ENCODE data around the gene RABGAP1L. TPM values are rescaled to one million over a fixed set of nuclear protein-coding genes. Genes with fewer than 3 reads are reported as not detected.

RABGAP1L gene
- total RNA-seq, 1 donor from 2014 or later, result 83.9 TPM

DNA sequence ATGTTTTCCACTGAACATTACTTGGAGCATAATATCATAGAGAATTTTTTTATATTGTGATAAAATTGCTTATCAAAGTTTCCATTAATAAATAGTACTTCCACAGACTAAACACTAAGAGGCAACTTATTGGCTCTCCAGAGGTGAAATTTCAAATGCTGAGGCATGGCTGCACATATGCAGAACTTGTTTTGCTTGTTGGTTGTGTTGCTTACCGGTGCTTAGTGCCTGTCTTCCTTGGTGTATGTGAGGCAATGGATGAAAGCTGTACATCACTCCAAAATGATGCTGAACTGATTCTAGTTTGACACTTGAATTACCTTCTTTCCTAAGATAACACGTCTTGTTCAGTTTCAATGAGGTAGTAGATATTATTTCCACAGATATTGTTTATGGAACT, 258.6 kb downstream of the RABGAP1L start:
- Histone ChIP-seq H3K9me3 (no peaks in the 10 kb centered on the region), H3K4me3 (no peak overlapping the region), H3K4me1 (no peaks in the 10 kb centered on the region), H3K27me3 (ENCODE audit: low read depth) (no peaks in the 10 kb centered on the region), H3K27ac (no peak overlapping the region), H3K36me3 (no peaks in the 10 kb centered on the region)
- no peak for ATAC-seq
- intact Hi-C loops (cut with DNase I), result no loop called here
- no peak for TF ChIP-seq CTCF (IDR thresholded peaks at IDR 0.05)
- DNase-seq, result no peak

DNA sequence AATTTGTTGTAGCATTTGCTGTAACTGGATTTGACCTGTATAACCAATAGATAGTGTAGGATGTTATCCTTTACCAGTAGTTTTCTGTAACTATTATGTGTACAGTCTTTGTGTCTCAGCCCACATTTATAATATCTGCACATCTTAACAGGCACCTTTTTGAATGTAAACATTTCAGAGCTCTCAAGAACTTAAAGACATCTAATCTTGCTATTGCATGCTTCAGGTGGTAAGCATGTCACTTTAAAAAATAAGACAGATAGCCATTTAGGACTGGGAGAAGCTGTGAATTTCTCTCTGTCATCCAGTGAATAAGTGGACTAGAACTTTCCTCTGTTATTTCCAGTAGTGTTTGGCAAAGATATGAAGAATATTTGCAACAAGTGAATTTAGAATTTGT, 265.8 kb downstream of the RABGAP1L start:
- intact Hi-C loops (cut with DNase I), result no loop called here
- no peak overlapping the region for H3K27ac ChIP-seq

GRCh38 chr1:174426153-174426552, 266.8 kb downstream of the RABGAP1L start:
- intact Hi-C loops (cut with DNase I), result no loop called here
- H3K27ac ChIP-seq, result no peak overlapping the region
- no peaks in the 10 kb centered on the region for H3K36me3 ChIP-seq
- no peaks in the 10 kb centered on the region for H3K9me3 ChIP-seq
- no peak for ATAC-seq
- TF ChIP-seq CTCF (IDR thresholded peaks at IDR 0.05), result no peak
- H3K4me1 ChIP-seq, result no peaks in the 10 kb centered on the region
- H3K4me3 ChIP-seq, result no peak overlapping the region
- DNase-seq, result no peak
- H3K27me3 ChIP-seq (ENCODE audit: low read depth), result no peaks in the 10 kb centered on the region

More for the DNA sequence above, 265.8 kb downstream of the RABGAP1L start:
- Histone ChIP-seq H3K4me3 (no peak overlapping the region), H3K4me1 (no peaks in the 10 kb centered on the region), H3K9me3 (no peaks in the 10 kb centered on the region), H3K27me3 (ENCODE audit: low read depth) (no peaks in the 10 kb centered on the region), H3K36me3 (no peaks in the 10 kb centered on the region)
- no peak for TF ChIP-seq CTCF (IDR thresholded peaks at IDR 0.05)
- DNase-seq (no peak), ATAC-seq (no peak)

DNA sequence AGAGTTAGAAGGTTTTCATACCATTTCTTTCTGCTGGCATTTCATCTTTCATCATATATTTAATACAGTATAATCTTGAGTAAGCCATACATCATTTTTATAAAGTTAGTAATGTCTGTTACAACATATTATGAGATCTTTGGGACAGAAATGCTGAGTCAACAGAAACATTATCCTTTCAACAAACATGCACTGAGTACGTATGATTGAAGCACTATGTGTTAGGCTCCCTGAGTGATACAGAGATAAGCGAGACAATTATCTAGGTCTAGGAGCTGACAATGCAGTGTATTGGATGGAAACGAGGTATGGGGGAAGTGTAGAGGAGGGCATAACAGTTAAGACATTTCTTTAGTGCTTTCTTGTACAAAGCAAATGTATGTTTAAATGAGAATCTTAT, 268.7 kb downstream of the RABGAP1L start:
- ATAC-seq (no peak), DNase-seq (no peak)
- H3K4me1 ChIP-seq, result no peaks in the 10 kb centered on the region
- intact Hi-C loops (cut with DNase I), result no loop called here
- no peaks in the 10 kb centered on the region for H3K27me3 ChIP-seq (ENCODE audit: low read depth)
- TF ChIP-seq CTCF (IDR thresholded peaks at IDR 0.05), result no peak
- no peak overlapping the region for H3K4me3 ChIP-seq
- no peaks in the 10 kb centered on the region for H3K36me3 ChIP-seq
- no peak overlapping the region for H3K27ac ChIP-seq
- no peaks in the 10 kb centered on the region for H3K9me3 ChIP-seq

DNA sequence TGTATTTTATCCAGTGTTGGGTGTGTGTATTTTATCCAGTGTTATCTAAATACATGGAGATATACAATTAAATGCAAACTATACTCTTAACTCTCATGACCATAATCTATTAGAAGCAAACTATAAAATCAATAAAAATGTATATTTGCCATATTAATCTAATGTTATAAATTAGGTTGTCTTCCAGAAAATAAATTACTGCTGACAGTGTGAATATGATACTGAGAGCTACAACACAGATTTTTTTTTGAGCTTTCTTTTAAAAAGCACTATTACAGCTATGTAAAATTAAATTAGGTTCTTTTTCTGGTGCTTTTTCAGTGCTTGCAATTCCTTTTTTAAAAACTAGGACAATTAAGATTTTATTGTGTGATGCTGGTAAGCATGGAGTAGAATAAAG, 269.4 kb downstream of the RABGAP1L start:
- Histone ChIP-seq H3K27me3 (ENCODE audit: low read depth) (no peaks in the 10 kb centered on the region), H3K4me3 (no peak overlapping the region), H3K36me3 (no peaks in the 10 kb centered on the region), H3K4me1 (no peaks in the 10 kb centered on the region), H3K9me3 (no peaks in the 10 kb centered on the region), H3K27ac (no peak overlapping the region)
- TF ChIP-seq CTCF (IDR thresholded peaks at IDR 0.05), result no peak
- DNase-seq, result no peak
- ATAC-seq, result no peak
- intact Hi-C loops (cut with DNase I), result no loop called here

DNA sequence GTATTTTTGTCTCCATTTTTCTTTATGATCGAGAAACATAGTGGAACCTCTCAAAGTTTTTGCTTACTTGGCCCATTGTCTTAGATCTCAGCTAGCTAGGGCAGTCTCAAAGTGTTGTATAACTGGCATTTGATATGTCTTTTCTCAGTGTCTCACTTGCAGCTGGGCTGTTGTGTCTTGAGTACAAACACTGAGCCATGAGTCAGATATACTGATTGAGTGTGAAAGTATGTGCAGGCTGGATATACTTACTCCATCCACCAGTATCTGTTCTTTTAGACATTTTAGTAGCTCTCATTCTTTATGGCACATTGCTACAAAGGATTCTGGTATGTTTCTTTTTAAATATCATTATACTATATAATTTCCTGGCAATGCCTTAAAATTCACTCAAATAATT, 274.1 kb downstream of the RABGAP1L start:
- no peak for TF ChIP-seq CTCF (IDR thresholded peaks at IDR 0.05)
- H3K4me3 ChIP-seq, result no peak overlapping the region
- no peaks in the 10 kb centered on the region for H3K27me3 ChIP-seq (ENCODE audit: low read depth)
- intact Hi-C loops (cut with DNase I), result no loop called here
- H3K27ac ChIP-seq, result no peak overlapping the region
- no peaks in the 10 kb centered on the region for H3K4me1 ChIP-seq
- H3K36me3 ChIP-seq, result no peaks in the 10 kb centered on the region
- ATAC-seq, result no peak
- no peaks in the 10 kb centered on the region for H3K9me3 ChIP-seq
- no peak for DNase-seq
